ENCODE results near the gene FBF1. TPM values are rescaled to one million over a fixed set of nuclear protein-coding genes. Genes with fewer than 3 reads are reported as not detected.

Gene FBF1
- total RNA-seq, 2 experiments from 2014 or later = 16.2 to 18.0 TPM

DNA sequence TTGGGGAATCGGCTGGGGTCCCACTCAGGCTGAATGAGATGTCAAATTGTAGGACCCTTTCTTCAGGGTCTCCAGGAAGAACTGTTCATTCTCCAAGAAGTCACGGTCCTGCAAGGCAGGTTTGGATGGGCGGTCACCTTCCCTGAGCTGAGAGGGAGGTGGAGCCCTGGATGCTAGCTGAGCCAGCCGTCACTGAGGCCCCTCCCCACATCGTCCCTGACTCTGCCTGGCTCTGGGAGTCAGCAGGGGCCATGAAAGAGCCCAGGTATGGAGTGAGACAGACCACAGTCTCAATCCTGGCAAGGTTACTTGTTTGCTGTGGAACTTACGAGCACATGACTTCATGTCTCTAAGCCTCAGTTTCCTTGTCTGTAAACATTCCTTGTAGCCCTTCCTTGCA lies 30.1 kb downstream of the FBF1 start:
- no peak for ATAC-seq
- Mint-ChIP-seq H3K4me3 (no peak overlapping the region), H3K4me1 (peaks cover 3% of the 10 kb centered on the region), H3K27ac (no peak overlapping the region), H3K9me3 (ENCODE audit: low read depth) (no peaks in the 10 kb centered on the region), H3K36me3 (ENCODE audit: low read depth) (peaks cover 2% of the 10 kb centered on the region), H3K27me3 (no peaks in the 10 kb centered on the region)
- ChIA-PET POLR2A (no interaction called here), CTCF (interaction anchor here (0.8 to 2.2 kb wide), 6 partner anchors 47 to 104 kb away, joined by 3 to 9 read pairs (median 4); no protein-coding TSS in a partner anchor)
- no peak for DNase-seq
- intact Hi-C loops (cut with DNase I, micrococcal nuclease) = no loop called here

DNA sequence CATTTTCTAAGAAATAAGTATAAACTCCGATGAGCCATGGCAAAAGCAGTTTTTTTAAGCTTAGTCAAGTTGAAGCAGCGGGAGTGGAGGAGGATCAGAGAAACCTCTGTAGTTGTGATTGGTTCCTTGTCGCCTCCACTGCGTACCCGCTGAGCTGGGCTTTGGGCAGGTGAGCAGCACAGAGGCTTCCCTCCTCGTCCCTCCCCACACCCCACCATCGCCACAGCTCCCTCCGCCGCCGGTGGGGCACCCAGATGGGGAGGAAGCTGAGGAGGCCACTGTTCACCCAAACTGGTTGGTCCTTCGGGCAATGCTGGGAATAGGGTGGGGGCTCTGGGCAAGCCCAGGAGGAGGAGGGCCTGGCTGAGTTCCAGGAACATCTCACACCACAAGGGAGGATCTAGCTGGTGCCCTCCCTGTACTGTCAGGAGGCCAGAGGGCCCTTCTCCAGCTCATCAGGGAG lies 31.0 kb downstream of the FBF1 start:
- CTCF ChIA-PET = interaction anchor here (0.5 to 2.2 kb wide), 11 partner anchors 16 to 393 kb away, joined by 3 to 9 read pairs (median 3); no protein-coding TSS in a partner anchor
- H3K27me3 Mint-ChIP-seq = no peaks in the 10 kb centered on the region
- no peaks in the 10 kb centered on the region for H3K9me3 Mint-ChIP-seq (ENCODE audit: low read depth)
- DNase-seq (no peak), ATAC-seq (no peak)
- no peak overlapping the region for H3K27ac Mint-ChIP-seq
- intact Hi-C loops (cut with DNase I, micrococcal nuclease) = loop anchor here (5.0 to 10.0 kb wide), 2 partner anchors 92 to 365 kb away; partner anchors contain the start of gene CDK3 (in 1 of the 2)
- peaks cover 2% of the 10 kb centered on the region for H3K36me3 Mint-ChIP-seq (ENCODE audit: low read depth)
- POLR2A ChIA-PET = interaction anchor here (0.8 kb wide), 1 partner anchor 92 kb away, joined by 3 read pairs; no protein-coding TSS in a partner anchor
- peaks cover 7% of the 10 kb centered on the region for H3K4me1 Mint-ChIP-seq
- H3K4me3 Mint-ChIP-seq = no peak overlapping the region

DNA sequence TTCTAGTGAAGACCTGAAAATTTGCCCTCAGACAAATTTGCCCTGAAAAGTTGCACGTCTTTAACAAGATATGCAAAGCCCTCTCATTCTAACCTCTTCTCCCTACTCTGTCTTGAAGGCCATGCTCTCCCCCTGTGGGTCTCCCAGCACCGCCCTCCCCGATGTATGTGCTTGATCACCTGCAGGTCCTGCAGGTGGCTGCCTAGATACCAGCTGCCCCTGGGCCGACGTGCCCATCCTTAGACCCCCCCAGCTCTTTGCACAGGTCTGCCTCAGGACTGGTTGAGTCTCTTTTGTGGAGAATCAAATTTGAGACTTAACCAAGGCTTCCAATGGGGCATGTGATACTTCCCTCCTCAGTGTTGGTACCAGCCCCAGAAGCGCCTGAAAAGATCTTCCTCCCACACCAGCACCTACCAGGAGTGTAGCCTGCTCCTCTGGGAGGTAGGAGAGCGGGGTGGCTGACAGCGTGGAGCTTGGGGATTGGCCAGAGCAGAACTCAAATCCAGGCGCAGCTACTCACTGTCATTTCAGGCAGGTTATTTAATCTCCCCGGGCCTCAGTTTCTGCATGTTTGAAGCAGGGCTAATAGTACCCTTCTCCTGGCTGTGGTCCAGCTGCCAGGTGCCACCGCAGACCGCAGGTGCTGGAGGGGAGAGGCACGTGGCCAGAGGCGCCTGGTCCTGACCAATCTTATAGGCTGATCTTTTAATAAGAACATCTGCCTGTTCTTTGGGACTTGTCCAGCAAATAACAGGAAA lies 31.6 kb downstream of the FBF1 start:
- peaks cover 2% of the 10 kb centered on the region for H3K36me3 Mint-ChIP-seq (ENCODE audit: low read depth)
- H3K27ac Mint-ChIP-seq = no peak overlapping the region
- no peak overlapping the region for H3K4me3 Mint-ChIP-seq
- no peaks in the 10 kb centered on the region for H3K9me3 Mint-ChIP-seq (ENCODE audit: low read depth)
- CTCF ChIA-PET = interaction anchor here (0.5 to 2.2 kb wide), 11 partner anchors 17 to 394 kb away, joined by 3 to 9 read pairs (median 3); no protein-coding TSS in a partner anchor
- no peak for ATAC-seq
- POLR2A ChIA-PET = interaction anchor here (0.8 kb wide), 1 partner anchor 93 kb away, joined by 3 read pairs; no protein-coding TSS in a partner anchor
- no peak for DNase-seq
- peaks cover 7% of the 10 kb centered on the region for H3K4me1 Mint-ChIP-seq
- H3K27me3 Mint-ChIP-seq = no peaks in the 10 kb centered on the region
- intact Hi-C loops (cut with DNase I, micrococcal nuclease) = loop anchor here (5.0 to 10.0 kb wide), 2 partner anchors 93 to 366 kb away; partner anchors contain the start of gene CDK3 (in 1 of the 2)

DNA sequence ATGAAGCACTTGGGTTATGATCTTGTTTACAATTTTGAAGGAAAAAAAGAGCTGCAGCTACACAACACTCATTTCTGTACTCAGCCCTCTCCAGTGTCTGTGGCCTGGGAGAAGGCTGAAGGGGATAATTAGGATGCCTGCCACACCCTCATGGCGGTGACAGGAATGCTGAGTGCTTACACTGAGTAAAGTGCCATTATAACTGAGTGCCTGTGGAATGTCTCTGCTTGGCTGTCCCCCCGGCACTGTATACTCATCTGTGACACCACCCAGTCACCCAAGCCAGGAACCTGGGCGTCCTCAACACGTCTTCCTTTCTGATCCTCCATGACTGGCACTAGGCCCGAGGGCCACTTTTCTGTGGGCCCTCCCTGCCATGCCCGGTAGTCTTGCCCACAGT lies 32.6 kb downstream of the FBF1 start:
- ChIA-PET CTCF (no interaction called here), POLR2A (no interaction called here)
- no peaks in the 10 kb centered on the region for H3K9me3 Mint-ChIP-seq (ENCODE audit: low read depth)
- H3K4me1 Mint-ChIP-seq = peaks cover 7% of the 10 kb centered on the region
- H3K27ac Mint-ChIP-seq = no peak overlapping the region
- no peak for DNase-seq
- no peak for ATAC-seq
- no peak overlapping the region for H3K4me3 Mint-ChIP-seq
- H3K27me3 Mint-ChIP-seq = no peaks in the 10 kb centered on the region
- no peaks in the 10 kb centered on the region for H3K36me3 Mint-ChIP-seq (ENCODE audit: low read depth)
- intact Hi-C loops (cut with DNase I, micrococcal nuclease) = loop anchor here (5.0 to 10.0 kb wide), 2 partner anchors 94 to 367 kb away; partner anchors contain the start of gene CDK3 (in 1 of the 2)

DNA sequence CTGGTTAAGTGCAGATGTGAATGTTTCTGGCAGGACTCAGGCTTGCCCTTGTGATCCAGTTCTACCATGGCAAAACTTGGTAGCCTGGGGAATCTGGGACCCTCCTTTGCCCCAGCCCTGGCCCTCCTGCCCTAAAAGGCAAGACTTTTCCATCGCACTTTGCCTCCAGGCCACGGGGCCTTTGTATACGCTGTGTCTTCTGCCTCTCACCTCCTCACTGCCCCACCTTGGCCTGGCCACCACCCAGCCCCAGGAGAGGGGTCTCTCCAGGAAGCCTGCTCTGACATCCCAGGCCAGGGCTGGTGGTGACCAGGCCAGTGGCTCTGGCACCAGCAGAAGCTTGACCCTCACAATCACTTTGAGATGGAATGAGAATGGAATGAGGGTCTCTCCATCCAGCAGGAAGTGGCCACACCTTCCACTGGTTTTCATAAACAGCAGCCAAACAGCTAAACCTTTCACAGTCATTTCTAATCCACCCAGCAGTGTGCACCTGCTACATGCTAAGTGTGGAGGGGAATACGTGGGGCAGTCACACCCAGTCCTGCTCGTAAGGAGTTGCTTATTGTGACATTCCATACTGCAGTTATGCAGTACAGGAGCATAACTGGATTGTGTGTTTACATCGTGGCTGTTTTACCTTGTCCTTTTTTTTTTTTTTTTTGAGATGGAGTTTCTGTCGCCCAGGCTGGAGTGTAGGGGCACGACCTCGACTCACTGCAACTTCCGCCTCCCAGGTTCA lies 34.5 kb downstream of the FBF1 start:
- intact Hi-C loops (cut with DNase I, micrococcal nuclease) = loop anchor here (5.0 to 10.0 kb wide), 2 partner anchors 96 to 368 kb away; partner anchors contain the start of gene CDK3 (in 1 of the 2)
- Mint-ChIP-seq H3K27me3 (no peaks in the 10 kb centered on the region), H3K9me3 (ENCODE audit: low read depth) (no peaks in the 10 kb centered on the region), H3K4me1 (peaks cover 7% of the 10 kb centered on the region), H3K36me3 (ENCODE audit: low read depth) (no peaks in the 10 kb centered on the region), H3K27ac (peak overlapping the region; percentile 16), H3K4me3 (no peak overlapping the region)
- ChIA-PET CTCF (interaction anchor here (0.6 to 3.4 kb wide), 16 partner anchors 12 to 781 kb away, joined by 3 to 38 read pairs (median 4); partner anchors contain the start of gene TRIM47), POLR2A (interaction anchor here (0.6 to 0.7 kb wide), 2 partner anchors 209 to 240 kb away, joined by 3 read pairs; no protein-coding TSS in a partner anchor)
- no peak for ATAC-seq
- DNase-seq = no peak

DNA sequence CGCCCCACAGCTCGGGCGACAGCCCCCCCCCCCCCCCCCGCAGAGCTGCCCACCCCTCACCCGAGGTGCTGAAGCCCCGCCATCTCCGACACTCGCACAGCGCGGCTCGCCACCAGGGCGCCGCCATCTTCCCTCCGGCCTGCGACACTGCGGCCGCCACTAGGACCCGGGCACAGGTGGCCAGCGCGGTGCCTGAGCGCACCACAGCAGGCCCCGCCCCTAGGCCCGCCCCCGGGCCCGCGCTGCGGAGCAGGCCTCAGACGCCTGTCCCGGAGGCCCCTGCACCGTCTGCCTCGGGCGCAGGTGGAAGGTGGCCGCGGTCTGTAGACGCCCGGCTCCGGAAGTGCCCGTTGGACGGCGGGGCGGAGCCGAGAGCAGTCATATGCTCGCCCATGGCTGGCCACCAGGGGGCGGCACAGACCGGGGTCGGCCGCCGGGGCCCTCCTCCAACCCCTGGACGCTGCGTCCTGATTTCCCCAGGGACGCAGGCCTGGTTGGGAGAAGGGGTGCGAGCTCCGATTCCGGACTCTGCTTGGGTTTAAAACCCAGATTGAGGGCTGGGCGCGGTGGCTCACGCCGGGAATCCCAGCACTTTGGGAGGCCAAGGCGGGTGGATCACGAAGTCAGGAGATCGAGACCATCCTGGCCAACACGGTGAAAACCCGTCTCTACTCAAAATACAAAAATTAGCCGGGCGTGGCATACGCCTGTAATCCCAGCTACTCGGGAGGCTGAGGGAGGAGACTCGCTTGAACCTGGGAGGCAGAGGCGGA lies 35.9 kb downstream of the FBF1 start, which contains the start of gene MRPL38:
Gene MRPL38 (minus strand): TSS at position 136 of the 773 bp plus-strand sequence. CDS start 9 bp downstream, at position 127.
- ATAC-seq (peak; percentile 99), DNase-seq (peak; percentile 97)
- Mint-ChIP-seq H3K27ac (peak within 1 kb of the TSS; percentile 89), H3K9me3 (ENCODE audit: low read depth) (no peaks in the 10 kb centered on the region), H3K4me3 (peak within 1 kb of the TSS; percentile 86), H3K27me3 (no peaks in the 10 kb centered on the region), H3K36me3 (ENCODE audit: low read depth) (no peaks in the 10 kb centered on the region), H3K4me1 (peaks cover 5% of the 10 kb centered on the region)
- ChIA-PET CTCF (interaction anchor here (0.7 to 3.4 kb wide), 18 partner anchors 9 to 752 kb away, joined by 3 to 38 read pairs (median 5); partner anchors contain the start of gene TRIM47), POLR2A (no interaction called here)
- intact Hi-C loops (cut with DNase I, micrococcal nuclease) = loop anchor here (1.0 to 10.0 kb wide), 13 partner anchors 9 to 480 kb away; partner anchors contain the start of genes ACOX1 (in 2 of the 2), FBF1 (in 2 of the 2), TEN1 (in 2 of the 2) and WBP2 (in 2 of the 2)

DNA sequence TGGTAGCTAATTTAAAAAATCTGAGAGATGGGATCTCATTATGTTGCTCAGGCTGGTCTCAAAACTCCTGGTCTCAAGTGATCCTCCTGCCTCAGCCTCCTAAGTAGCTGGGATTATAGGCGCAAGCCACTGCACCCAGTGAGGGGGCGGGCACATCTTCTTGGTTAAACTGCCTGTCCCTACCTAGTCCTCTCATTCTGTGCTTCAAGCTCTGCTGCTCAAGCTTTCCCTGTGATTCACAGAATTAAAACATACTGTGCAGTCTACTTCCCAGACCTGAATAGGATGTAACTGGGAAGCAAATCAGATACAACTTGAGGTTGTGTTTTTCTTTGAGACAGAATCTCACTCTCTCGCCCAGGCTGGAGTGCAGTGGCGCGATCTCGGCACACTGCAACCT lies 38.4 kb downstream of the FBF1 start:
- Mint-ChIP-seq H3K27ac (no peak overlapping the region), H3K36me3 (ENCODE audit: low read depth) (peaks cover 7% of the 10 kb centered on the region), H3K27me3 (no peaks in the 10 kb centered on the region), H3K4me3 (no peak overlapping the region), H3K4me1 (peaks cover 5% of the 10 kb centered on the region), H3K9me3 (ENCODE audit: low read depth) (no peaks in the 10 kb centered on the region)
- ATAC-seq (no peak), DNase-seq (no peak)
- intact Hi-C loops (cut with DNase I, micrococcal nuclease) = loop anchor here in 1 of 2 experiments (5.0 to 10.0 kb wide), 2 partner anchors 315 to 372 kb away; partner anchors contain the start of gene MYO15B
- POLR2A ChIA-PET = interaction anchor here (0.6 kb wide), 1 partner anchor 45 kb away, joined by 5 read pairs; no protein-coding TSS in a partner anchor
- CTCF ChIA-PET = interaction anchor here (0.7 to 1.6 kb wide), 4 partner anchors 27 to 240 kb away, joined by 3 to 5 read pairs (median 4); no protein-coding TSS in a partner anchor

DNA sequence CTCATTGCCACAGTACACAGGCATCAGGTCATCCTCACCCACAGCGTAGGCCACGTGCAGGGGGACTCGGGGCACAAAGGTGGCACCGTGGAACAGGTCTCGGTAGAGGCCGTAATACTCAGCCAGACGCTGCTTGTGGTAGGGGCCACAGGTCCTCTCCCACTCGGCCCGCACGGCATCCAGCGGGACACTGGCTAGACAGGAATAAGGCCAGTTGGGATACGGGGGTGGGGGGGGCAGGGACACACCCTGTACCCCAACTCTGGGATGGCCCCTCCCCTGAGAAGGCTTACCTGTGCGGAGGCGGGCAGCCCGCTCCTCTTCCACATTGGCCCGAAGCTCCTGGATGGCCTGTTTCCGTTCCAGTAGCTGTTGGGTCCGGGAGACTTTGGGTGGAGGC lies 39.1 kb downstream of the FBF1 start:
- intact Hi-C loops (cut with DNase I, micrococcal nuclease) = loop anchor here in 1 of 2 experiments (5.0 to 10.0 kb wide), 2 partner anchors 314 to 373 kb away; partner anchors contain the start of gene MYO15B
- H3K27me3 Mint-ChIP-seq = no peaks in the 10 kb centered on the region
- ChIA-PET CTCF (interaction anchor here (1.1 to 1.3 kb wide), 2 partner anchors 26 to 104 kb away, joined by 5 read pairs; no protein-coding TSS in a partner anchor), POLR2A (interaction anchor here (0.6 to 1.1 kb wide), 2 partner anchors 26 to 45 kb away, joined by 3 to 5 read pairs; no protein-coding TSS in a partner anchor)
- H3K9me3 Mint-ChIP-seq (ENCODE audit: low read depth) = no peaks in the 10 kb centered on the region
- ATAC-seq = no peak
- peaks cover 7% of the 10 kb centered on the region for H3K36me3 Mint-ChIP-seq (ENCODE audit: low read depth)
- peaks cover 7% of the 10 kb centered on the region for H3K4me1 Mint-ChIP-seq
- H3K27ac Mint-ChIP-seq = no peak overlapping the region
- DNase-seq = no peak
- H3K4me3 Mint-ChIP-seq = no peak overlapping the region

DNA sequence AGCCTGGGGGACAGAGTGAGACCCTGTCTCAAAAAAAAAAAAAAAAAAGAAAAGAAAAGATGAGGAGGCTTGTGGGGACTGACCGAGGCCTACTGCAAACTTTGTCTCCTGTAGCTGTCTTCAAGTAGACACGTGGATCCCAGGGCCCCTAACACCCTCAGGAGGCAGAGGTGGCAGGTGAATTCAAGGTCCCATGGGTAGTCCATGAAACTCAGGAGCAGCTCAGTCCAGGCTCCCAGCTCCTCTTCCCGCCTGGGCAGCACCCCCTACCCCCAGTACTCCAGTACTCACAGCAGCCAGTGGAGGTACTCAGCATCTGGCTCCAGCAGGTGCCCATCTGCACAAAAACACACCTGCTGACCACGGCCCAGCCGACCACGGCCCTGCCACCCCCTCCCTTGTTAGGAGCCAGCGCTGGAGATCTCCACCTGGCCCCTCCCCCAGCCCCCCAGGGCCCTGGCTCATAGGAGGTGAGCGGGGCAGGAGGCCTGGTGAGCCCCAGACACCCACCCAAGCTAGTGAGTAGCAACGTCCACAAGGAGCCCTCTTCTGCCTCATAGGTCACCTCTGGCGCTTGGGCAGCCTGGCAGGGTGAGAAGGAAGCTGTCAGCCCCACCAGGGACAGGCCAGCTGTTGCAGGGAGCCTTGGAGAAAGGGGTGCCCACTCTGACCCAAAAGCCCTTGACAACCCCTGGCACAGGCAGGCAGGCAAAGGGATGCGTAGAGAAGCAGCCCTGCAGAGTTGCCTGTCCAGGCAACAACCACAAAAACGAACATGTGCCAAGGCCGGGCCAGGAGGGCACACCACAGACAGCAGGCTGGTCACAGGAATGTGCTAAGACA lies 39.9 kb downstream of the FBF1 start:
- peaks cover 7% of the 10 kb centered on the region for H3K4me1 Mint-ChIP-seq
- DNase-seq = no peak

More for the DNA sequence above, 39.9 kb downstream of the FBF1 start:
- H3K27me3 Mint-ChIP-seq = no peaks in the 10 kb centered on the region
- intact Hi-C loops (cut with DNase I, micrococcal nuclease) = loop anchor here in 1 of 2 experiments (5.0 to 10.0 kb wide), 2 partner anchors 314 to 374 kb away; partner anchors contain the start of gene MYO15B
- no peak overlapping the region for H3K4me3 Mint-ChIP-seq
- H3K9me3 Mint-ChIP-seq (ENCODE audit: low read depth) = no peaks in the 10 kb centered on the region
- peaks cover 7% of the 10 kb centered on the region for H3K36me3 Mint-ChIP-seq (ENCODE audit: low read depth)
- no peak for ATAC-seq
- ChIA-PET POLR2A (interaction anchor here (1.1 kb wide), 1 partner anchor 25 kb away, joined by 3 read pairs; no protein-coding TSS in a partner anchor), CTCF (interaction anchor here (0.6 kb wide), 1 partner anchor 1225 kb away, joined by 3 read pairs; no protein-coding TSS in a partner anchor)
- H3K27ac Mint-ChIP-seq = no peak overlapping the region
